OCI-LY3 (cell line): ENCODE measurements around the gene PRR35.
"Not testable (repeated sequence)": the region's sequence is repeated elsewhere in the genome, so short reads cannot be mapped to it uniquely, and the experiment has no call there.

Source experiments
- H2AFZ ChIP-seq: fragments of 200-600, 300-600 bp; shearing (Covaris generic); 2 replicates; pipeline ENCODE4 v1.6.0; 2014; ENCODE audit warnings: antibody characterized with exemption, low read depth, low read length
- H3K27ac ChIP-seq: fragments of 200-600, 300-600 bp; sonication (generic); 2 replicates; pipeline ENCODE4 v1.5.1; 2014; ENCODE audit warnings: mild to moderate bottlenecking, low read length, moderate library complexity, mixed read lengths
- H3K27me3 ChIP-seq: fragments of 200-600, 300-600 bp; sonication (generic); 2 replicates; pipeline ENCODE4 v1.6.1; 2014; ENCODE audit warnings: low read depth, low read length, mixed read lengths
- H3K36me3 ChIP-seq: fragments of 200-600, 300-600 bp; sonication (generic); replicated peaks from 2 replicates; pipeline ENCODE3; 2014; ENCODE audit warnings: low read depth, low read length, mixed read lengths
- H3K4me1 ChIP-seq: fragments of 300-600, 200-600 bp; sonication (generic); 2 replicates; pipeline ENCODE4 v1.6.1; 2014; ENCODE audit warnings: low read length, mixed read lengths
- H3K4me2 ChIP-seq: fragments of 200-600, 300-600 bp; sonication (generic); 2 replicates; pipeline ENCODE4 v1.6.1; 2014; ENCODE audit warnings: low read length, mixed read lengths
- H3K4me3 ChIP-seq: fragments of 300-600, 200-600 bp; sonication (generic); 2 replicates; pipeline ENCODE4 v1.5.1; 2014; ENCODE audit warnings: antibody characterized with exemption, mild to moderate bottlenecking, low read length, moderate library complexity
- H3K79me2 ChIP-seq: fragments of 300-600, 200-600 bp; shearing (Covaris generic); 2 replicates; pipeline ENCODE4 v1.6.1; 2014; ENCODE audit warnings: mild to moderate bottlenecking, low read length, mixed read lengths
- H3K9ac ChIP-seq: fragments of 300-600, 200-600 bp; shearing (Covaris generic); 2 replicates; pipeline ENCODE4 v1.6.0; 2014; ENCODE audit warnings: mild to moderate bottlenecking, low read length, moderate library complexity
- H3K9me3 ChIP-seq: fragments of 200-600, 300-600 bp; shearing (Covaris generic); 2 replicates; pipeline ENCODE4 v1.6.1; 2014; ENCODE audit warnings: low read length, mixed read lengths; ENCODE audit not compliant: insufficient read depth
- H4K20me1 ChIP-seq: fragments of 200-600, 300-600 bp; sonication (generic); 2 replicates; pipeline ENCODE4 v1.6.1; 2016; ENCODE audit warnings: low read length, mixed read lengths; ENCODE audit not compliant: insufficient read depth
- EZH2phosphoT487 ChIP-seq: fragments of 200-600 bp; shearing (Covaris generic); IDR thresholded peaks from 2 replicates; pipeline ENCODE4 v1.6.1; 2018; ENCODE audit warnings: antibody characterized with exemption, mixed run types, low read depth
- TF ChIP-seq, protein P1 (sequence below): fragments of 200-600, 300-600 bp; sonication (generic); IDR thresholded peaks from 2 replicates; pipeline ENCODE4 v1.5.1; 2014; ENCODE audit warnings: antibody characterized with exemption, low read length, low read depth

Gene PRR35

DNA sequence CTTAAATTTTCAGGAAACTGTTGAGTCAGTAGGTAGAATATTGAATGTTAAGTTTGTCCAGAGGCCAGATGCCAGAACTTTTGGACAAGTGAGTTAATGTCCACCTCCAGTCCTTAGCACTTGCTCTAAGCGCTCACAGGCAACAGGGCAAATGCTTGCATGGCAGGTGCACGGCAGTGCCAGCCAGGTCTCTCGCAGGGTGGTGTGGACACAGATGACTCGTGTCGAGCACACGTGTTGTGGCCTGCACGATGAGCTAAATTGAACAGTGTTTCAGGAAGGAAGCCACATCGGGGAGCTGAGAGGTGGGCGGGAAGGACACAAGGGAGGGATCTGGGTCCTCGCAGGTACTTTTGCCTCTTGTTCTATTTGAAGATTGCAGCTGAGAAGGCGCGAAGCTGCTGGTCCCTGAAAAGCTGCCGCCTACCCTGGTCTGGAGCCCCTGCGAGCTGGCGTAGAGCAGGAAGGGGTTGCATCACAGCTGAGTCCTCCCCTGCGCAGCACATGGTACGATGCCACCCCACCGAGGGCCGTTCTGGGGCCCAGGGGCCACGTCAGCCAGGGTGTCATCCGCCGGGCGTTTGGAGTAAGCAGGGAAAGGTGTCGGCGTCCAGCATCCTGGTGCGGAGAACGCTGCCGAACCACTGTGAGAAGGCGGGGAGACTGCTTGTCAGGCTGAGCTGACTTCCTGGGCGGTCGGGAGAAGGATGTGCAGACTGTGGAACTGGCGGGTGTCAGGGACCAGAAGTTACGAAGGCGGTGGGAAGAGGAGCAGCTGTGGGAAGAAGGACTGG is 35.9 kb downstream of the PRR35 start:
- Histone ChIP-seq H3K36me3 (peaks cover 8% of the 10 kb centered on the region), H3K27ac (no peak overlapping the region), H2AFZ (no peak overlapping the region), H3K4me3 (no peak overlapping the region), H3K4me1 (no peaks in the 10 kb centered on the region), H3K9me3 (no peaks in the 10 kb centered on the region), H4K20me1 (peaks cover 5% of the 10 kb centered on the region; the same call in 1 of the 2 replicates), H3K9ac (no peak overlapping the region), H3K4me2 (no peak overlapping the region), H3K27me3 (no peaks in the 10 kb centered on the region), H3K79me2 (peaks cover under 1% of the 10 kb centered on the region; the same call in 1 of the 2 replicates)
- TF ChIP-seq, protein P1, sequence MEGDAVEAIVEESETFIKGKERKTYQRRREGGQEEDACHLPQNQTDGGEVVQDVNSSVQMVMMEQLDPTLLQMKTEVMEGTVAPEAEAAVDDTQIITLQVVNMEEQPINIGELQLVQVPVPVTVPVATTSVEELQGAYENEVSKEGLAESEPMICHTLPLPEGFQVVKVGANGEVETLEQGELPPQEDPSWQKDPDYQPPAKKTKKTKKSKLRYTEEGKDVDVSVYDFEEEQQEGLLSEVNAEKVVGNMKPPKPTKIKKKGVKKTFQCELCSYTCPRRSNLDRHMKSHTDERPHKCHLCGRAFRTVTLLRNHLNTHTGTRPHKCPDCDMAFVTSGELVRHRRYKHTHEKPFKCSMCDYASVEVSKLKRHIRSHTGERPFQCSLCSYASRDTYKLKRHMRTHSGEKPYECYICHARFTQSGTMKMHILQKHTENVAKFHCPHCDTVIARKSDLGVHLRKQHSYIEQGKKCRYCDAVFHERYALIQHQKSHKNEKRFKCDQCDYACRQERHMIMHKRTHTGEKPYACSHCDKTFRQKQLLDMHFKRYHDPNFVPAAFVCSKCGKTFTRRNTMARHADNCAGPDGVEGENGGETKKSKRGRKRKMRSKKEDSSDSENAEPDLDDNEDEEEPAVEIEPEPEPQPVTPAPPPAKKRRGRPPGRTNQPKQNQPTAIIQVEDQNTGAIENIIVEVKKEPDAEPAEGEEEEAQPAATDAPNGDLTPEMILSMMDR = no peak

- Histone ChIP-seq H3K9me3 (no peaks in the 10 kb centered on the region), H3K27ac (no peak overlapping the region), H2AFZ (no peak overlapping the region), H3K4me1 (no peaks in the 10 kb centered on the region), H3K79me2 (no peaks in the 10 kb centered on the region; the same call in 1 of the 2 replicates), H3K36me3 (peaks cover 8% of the 10 kb centered on the region), H3K27me3 (no peaks in the 10 kb centered on the region), H3K4me2 (no peak overlapping the region), H3K4me3 (no peak overlapping the region), H4K20me1 (peaks cover 5% of the 10 kb centered on the region; the same call in 1 of the 2 replicates), H3K9ac (no peak overlapping the region)
- TF ChIP-seq, protein P1 = no peak
- no peak for TF ChIP-seq EZH2phosphoT487
Observed at GRCh38 chr16:596736-597060, 36.5 kb downstream of the PRR35 start.

DNA sequence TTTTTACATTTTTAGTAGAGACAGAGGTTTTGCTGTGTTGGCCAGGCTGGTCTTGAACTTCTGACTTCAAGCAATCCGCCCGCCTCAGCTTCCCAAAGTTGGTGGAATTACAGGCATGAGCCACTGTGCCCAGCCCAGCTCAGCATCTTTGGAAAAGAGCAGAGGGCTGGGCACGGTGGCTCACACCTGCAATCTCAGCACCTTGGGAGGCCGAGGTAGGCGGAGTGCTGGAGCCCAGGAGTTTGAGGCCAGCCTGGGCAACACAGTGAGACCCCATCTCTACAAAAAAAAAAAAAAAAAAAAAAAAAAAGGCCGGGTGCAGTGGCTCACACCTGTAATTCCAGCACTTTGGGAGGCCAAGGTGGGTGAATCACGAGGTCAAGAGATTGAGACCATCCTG is 37.5 kb downstream of the PRR35 start:
- not testable (repeated sequence) for H3K79me2 ChIP-seq, H3K9ac ChIP-seq, H3K9me3 ChIP-seq, H3K4me3 ChIP-seq, H3K4me2 ChIP-seq, H4K20me1 ChIP-seq, H3K27me3 ChIP-seq, H2AFZ ChIP-seq, H3K27ac ChIP-seq, H3K4me1 ChIP-seq, H3K36me3 ChIP-seq

DNA sequence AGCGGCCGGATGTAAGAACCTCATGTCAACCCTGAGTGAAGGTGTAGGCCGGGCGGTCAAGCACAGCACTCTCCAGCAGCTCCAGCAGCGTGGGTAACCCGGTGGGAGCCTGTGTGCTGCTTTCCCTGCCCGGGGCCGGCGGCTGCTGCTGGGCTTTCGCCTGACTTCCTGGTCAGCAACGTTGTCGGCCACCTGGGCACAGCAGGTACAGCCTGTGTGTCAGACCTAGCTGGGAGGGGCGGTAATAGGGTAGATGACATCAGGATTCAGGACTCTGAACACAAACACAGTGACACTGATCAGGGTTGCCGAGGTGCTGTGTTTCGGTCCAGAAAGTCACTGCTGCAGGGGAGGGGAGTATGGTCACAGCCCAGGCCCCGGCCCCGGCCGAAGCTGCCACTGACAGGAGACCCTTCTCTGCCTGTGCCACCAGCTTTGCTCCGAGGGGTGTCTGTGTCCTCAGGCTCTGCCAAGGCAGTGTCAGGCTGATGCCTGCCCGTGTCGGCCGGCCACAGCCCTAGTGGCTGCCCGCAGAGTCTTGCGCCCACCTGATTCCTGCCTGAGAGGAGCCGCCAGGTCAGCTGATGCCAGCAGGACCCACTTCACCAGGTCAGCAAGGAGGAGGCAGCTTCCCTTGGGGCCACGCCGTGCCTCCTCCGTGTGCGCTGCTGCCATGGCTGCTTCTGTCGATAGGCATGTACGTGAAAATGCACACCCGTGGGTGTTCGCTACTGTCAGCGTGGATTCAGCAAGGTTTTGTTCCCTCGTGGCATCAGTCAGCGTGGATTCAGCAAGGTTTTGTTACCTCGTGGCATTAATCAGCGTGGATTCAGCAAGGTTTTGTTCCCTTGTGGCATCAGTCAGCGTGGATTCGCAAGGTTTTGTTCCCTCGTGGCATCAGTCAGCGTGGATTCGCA is 38.9 kb downstream of the PRR35 start:
- Histone ChIP-seq H3K36me3 (peaks cover 8% of the 10 kb centered on the region), H3K79me2 (no peaks in the 10 kb centered on the region; the same call in 1 of the 2 replicates)

More for the DNA sequence above, 38.9 kb downstream of the PRR35 start:
- Histone ChIP-seq H2AFZ (no peak overlapping the region), H3K4me3 (no peak overlapping the region), H3K4me2 (no peak overlapping the region), H3K27me3 (no peaks in the 10 kb centered on the region), H3K9me3 (no peaks in the 10 kb centered on the region), H3K4me1 (no peaks in the 10 kb centered on the region), H3K9ac (no peak overlapping the region), H3K27ac (no peak overlapping the region), H4K20me1 (peaks cover 4% of the 10 kb centered on the region; the same call in 1 of the 2 replicates)
- TF ChIP-seq EZH2phosphoT487 = no peak
- TF ChIP-seq, protein P1 = no peak
